ENCODE data around the gene PMEPA1.

PMEPA1 gene

DNA sequence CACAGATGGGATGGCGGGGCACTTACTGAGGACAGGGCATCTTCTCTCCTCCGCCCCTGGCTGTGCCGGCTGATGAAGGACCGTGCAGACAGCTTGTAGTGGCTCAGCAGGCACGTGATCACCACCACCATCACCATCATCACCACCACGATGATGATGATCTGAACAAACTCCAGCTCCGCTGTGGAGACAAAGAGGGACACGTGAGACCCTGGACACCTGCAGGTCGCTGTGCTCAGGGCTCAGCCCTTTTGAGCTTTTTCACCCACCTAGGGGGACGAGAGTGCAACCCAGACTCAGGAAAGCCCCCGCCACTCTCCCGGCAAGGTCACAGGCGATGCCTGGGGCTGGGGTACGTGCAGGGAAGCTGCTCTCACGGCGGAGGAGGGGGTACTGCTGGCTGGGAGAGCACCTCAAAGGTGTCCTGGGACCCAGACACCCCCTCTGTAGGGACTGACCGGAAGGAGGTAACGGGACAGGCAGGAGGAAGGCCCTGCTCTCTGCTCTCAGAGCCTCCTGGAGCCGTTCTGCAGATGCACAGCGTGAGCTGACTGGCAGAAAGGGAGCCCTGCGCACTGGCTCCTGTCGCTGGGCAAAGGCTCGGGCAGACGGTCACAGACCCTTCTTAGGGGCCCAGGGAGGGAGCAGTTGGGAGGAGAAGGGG is 50.2 kb downstream of the PMEPA1 start:
- no peak for DNase-seq

GRCh38 chr20:57658833-57659516 is 50.8 kb downstream of the PMEPA1 start:
- DNase-seq: no peak

DNA sequence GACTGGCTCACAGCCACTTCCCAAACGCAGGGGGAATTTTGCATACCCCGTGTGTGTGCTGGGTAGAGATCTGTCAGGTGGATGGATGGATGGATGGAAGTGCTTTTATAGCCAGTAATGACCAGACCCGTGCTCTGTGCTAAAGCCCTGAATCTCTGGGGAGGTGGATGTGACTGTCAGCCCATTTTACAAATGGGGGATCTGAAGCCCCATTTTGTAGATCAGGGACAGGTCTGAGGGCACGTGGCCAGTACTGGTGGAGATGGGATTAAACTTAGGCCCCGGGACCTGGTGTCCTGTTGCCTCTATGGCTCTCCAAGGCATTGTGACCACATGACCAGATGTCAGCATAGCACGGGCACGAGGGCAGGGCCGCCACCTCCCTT is 51.4 kb downstream of the PMEPA1 start:
- no peak for DNase-seq

DNA sequence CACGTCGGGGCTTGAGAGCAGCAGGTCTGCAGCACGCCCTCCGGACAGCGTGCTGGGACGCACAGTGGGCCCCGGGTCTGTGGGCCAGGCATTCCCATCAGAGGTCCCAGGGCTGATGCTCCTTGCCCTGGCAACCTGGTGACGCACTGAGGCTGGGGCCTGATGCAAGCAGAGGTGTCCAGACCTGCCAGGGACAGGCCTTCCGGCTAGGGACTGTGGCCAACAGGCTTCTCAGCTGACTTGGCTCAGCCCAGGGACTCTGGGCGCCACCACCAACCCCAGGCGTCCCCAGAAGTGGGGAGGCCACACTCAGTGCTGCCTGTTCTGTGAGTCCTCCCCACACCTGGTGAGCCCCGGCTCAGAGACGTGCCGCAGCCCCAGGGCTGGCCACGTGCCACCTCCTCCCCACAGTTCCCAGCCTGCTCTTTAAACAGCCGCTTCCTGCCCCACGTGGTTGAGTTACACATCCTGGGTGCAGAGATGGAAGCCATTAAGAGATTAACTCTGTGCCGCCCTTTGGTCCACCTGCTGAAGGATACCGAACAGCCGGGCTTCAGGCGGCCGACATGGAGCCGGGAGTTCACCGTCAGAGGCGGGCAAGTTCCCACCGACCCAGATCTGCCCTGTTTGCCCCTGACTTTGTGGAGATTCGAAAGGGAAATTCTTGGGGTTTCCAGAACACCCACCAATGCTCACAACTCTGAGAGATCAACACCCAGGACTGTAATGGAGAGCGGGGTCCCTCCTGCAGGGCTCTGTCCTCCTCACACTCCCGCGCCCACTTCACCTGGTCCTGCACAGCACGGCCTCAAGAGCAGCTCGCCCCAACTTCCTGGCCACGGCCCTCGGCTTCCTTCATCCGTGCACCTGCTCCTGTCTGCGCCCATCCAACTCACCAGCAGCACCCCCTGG is 52.0 kb downstream of the PMEPA1 start:
- DNase-seq: peak; percentile 90

GRCh38 chr20:57656821-57657534 is 52.8 kb downstream of the PMEPA1 start:
- DNase-seq: no peak

DNA sequence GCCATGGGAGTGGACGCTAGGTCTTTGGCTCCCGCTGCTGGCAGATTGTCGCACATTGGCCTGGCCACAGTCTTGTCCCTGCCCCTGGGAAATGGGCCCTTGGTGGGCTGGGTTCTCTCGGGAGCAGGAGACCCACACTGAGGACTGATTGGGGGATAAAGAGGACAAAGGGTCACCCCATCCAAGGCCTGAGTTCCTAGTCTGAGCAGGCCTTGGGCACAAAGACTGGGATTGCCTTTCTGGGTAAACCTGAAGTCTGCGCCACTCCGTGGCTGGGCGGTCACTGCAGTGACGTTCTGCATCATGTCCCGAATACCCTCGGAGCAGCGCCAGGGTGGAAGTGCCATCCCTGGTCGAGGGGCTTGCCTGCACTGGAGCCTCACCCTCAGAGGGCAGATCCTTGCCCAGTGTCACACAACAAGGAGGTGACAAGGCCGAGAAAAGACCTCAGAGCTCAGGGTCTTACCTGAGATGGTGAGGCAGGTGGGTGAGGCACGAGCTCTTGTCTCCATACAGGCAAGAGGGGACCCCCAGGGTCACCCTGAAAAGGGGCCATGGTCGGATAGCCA is 53.5 kb downstream of the PMEPA1 start:
- DNase-seq: no peak

GRCh38 chr20:57655809-57656155 is 54.0 kb downstream of the PMEPA1 start:
- no peak for DNase-seq

DNA sequence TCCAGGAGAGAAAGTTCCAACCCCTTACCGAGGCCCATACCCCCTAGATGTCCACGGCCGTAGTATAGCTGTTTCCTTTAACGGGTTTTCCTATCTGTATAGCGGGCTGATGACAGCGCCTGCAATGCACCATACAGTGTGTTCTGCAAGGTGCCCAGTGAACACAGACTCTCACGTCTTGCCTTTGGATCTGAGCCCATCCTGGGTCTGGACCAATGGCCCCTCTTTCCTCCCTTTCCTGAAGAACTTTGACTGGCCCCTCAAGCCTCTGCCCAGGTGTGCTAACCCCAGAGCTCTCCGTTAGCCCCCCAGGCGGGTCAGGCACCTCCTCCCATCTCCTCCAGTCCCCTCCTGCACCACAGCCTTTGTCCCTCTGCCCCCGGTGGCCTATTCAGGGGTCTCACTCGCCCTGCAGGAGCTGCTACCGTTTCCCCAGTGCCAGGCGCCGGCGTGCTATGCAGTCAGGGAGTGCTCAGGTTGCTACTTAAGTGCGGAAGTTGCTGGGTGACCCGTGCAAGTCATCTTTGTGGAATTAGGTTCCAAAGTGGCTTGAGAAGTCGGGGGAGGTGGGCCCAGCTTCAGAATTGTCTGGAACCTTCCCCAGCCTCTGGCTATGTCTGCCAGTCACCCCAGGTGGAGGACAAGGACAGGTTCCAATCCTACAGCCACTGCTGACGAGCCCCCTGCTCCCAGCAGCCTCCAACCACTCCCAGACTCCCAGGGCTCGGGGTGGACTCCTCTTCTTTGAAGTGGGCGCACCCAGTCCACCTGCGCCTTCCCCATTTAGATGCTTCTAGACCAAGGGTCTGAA is 54.6 kb downstream of the PMEPA1 start:
- DNase-seq: no peak

- peak; percentile 58 for DNase-seq
Observed at GRCh38 chr20:57654363-57654997, 55.3 kb downstream of the PMEPA1 start.

DNA sequence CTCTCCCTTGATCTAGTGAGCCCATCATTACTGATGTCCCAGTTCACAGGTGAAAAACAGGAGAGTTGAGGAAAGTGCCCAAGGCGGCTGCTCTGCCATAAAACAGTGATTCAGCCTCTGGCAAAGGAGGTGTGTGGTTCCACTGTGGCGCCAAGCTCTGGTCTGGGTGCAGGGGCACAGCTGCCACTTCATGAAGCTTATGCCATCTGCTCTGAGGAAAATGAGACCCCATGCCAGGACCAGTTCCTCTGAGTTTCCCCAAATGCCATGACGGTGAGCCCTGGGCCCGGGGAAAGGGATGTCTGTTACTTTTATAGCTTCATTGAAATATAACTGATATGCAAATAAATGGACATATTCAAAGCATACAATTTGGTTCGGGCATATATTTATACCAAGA is 55.9 kb downstream of the PMEPA1 start:
- DNase-seq: no peak

DNA sequence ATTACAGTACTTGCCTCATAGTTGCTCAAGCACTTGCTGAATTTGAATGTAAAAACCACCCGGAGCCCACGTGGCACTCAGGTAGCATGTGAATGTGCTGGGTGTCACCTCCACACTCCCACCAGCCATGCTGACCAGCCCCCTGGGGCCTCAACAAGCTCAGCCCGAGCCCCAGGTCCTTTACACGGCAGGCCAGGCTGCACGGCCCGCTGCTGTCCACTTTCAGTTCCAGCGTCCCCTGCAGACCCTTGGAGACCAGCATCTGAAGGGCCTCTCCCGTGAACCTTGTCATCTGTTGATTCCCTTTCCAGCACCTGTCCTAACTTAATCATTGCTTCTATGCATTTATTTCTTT is 56.3 kb downstream of the PMEPA1 start:
- no peak for DNase-seq

DNA sequence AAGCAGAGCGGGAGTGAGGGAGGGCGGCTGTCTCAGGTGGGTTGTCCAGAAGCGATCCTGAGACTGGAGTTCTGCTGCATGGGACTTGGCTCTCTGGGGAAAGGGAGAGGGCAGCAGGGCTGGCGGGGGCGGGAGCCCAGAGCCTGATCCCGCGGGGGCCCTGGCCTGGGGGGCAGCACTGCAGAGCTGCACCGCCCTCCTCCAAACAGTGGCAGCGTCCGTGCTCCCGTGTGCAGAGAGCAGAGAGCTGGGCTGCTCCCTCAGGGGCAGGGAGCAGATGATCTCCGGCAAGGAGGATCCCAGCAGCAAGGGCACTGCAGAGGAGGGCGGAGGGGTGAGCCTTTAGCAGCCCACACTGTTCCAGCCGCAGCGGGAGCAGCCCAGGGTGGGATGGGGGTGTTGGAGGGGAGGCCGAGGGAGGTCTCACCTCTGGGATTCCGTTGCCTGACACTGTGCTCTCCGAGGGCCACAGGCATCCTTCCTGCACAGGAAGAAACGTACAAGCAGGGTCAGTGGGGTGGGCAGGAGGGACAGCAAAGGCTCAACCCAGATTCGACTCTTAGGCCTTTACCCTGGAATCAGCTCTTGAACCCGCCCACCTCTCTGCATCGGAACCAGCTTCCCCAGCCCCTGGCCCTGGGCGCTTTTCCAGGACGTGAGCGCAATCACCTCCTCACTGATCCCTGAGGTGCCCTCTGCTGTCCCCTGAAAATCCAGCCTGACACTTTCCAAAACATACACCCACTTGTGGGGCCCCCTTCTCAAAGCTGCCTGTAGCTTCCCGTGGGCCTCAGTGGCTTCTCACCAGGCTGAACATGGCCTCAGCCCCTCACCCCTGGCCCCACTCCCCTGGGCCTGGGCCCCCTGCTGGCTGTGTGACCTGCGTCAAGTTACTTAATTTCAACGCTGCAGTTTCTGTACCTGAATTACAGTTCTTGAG is 56.9 kb downstream of the PMEPA1 start:
- no peak for DNase-seq

DNA sequence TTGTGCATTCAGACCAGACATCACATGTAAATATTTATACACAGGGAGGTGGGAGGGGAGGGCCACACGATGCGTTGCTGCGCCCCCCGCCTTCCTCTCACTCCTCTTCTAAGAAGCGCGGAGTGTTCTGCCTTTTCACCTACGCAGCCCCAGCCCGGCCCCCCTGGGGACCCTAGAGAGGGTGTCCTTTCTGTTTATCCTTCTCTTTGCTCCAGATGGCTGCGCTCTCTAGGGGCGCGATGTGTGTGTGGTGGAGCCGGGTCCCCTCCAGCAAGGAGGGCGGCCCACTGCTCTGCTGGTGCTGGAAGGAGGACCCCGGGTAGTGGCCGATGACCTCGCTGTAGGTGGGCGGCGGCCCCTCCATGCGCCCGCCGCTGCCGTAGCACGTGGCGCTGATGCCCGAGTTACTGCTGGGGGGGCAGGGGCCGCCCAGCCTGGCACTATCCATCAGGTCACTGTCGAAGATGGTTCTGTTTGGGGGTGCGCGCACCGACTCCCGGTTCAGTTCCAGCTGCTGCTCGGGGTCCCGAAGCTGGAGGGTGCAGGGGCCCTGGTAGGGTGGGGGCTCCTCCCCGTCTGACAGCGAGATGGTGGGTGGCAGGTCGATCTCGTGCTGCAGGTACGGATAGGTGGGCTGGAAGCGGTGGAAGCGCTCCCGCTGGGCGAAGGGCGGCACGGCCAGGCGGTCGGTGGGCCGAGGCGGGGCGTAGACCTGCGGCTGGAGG is 57.8 kb downstream of the PMEPA1 start:
- DNase-seq: no peak

DNA sequence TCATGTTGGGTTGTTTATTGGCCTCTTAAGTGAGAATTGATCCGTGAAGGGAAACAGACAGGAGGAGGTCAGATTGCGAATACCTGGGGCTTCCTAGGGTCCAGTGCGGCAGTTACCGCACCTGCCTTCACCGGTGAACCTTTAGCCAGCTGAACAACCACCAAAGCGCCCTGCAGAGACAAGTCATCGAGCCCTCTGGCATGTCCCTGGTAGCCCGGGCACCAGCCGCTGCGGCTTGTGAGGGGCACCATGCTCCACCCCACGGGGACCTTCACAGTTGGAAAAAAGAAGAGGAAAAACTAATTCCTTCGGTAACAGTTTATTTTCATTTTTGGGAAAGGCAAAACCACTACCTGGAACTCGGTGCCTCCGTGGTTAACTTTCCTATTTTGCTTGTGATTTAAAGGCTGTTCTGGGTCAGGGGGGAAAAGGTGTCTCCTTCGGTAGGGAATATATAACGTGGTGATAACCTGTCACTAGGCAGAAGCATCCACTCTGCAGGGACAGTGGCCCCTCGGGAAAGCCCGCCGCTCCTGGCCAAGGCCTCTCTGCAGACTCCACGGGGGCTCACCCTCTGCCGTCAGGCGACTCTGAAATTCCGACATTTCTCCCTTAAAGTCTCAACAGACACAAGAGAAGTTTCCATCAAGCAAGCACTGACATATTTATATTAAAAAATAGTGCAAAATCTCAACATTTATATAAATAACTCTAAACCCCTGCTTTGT is 58.9 kb downstream of the PMEPA1 start:
- DNase-seq: no peak

DNA sequence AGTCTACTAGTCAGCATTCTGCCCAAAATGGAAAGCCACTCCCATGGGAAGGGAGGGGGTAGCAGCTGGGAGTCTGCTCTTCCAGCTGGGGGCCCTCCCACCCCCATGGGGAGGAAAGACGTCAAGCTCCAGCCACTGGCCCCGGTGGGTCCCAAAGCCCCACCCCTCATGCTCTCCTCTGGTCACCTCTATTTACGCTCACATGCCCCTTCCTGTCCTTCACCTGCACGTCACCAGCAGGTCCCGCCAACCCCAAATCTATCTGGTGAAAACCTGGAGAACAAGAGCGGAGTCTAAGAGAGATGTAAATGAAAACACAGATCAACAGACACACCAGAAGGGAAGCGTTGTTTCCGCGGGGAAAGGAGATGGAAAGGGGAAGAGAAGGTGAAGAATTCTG is 59.5 kb downstream of the PMEPA1 start:
- no peak for DNase-seq

DNA sequence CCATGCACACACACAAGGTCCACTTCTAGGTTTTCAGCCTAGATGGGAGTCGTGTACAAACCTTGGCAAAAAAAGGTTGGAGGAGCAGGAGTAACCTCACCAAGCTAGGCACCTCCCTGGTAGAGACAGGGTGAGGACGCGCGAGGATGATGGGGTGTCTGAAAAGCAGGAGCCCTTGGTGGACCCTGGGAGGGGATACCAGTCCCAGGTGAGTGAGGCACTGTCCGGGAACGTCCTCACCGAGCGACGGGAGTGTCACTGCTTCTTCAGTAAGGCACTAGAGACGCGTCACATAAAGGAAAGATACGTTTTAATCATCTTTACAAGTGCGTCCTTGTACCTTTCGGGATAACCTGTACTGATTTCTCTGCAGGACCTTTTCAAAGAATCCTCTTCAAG is 60.2 kb downstream of the PMEPA1 start:
- no peak for DNase-seq

GRCh38 chr20:57648878-57649616 is 60.8 kb downstream of the PMEPA1 start:
- no peak for DNase-seq
